SK-N-SH (cell line): ENCODE measurements around the gene MRPS23. TPM values are rescaled to one million over a fixed set of nuclear protein-coding genes. Genes with fewer than 3 reads are reported as not detected.

Source experiments
- CTCF ChIA-PET: fragments of 300-600, 350-600 bp; formaldehyde crosslinking; extraction: SDS; loops from one replicate; lab custom pipeline; 2021; lab: Yijun Ruan, JAX
- POLR2A ChIA-PET: fragments of 350-600 bp; sonication (Branson Sonifier 250); formaldehyde crosslinking; extraction: SDS; loops from one replicate; lab custom pipeline; 2020; ENCODE audit warnings: antibody characterized with exemption, inconsistent platforms; lab: Yijun Ruan, JAX
- DNase-seq: peaks from one replicate; pipeline ENCODE4 v3.0.0; 2012
- H2AFZ ChIP-seq: fragments of 200-600 bp; sonication (generic); 2 replicates; pipeline ENCODE4 v1.8.1; 2016; ENCODE audit warnings: antibody characterized with exemption, mild to moderate bottlenecking, low read depth
- H3F3A ChIP-seq: fragments of 200-600 bp; sonication (generic); replicated peaks from 2 replicates; pipeline ENCODE3; 2016; ENCODE audit warnings: antibody characterized with exemption, mild to moderate bottlenecking; ENCODE audit not compliant: insufficient read depth
- H3K27ac ChIP-seq, 2 experiments: fragments of 200-500 bp in 1 of 2; fragments of 200-600 bp in 1 of 2; sonication (Bioruptor generic) in 1 of 2; sonication (generic), shearing (Covaris generic) in 1 of 2; 2 replicates each; pipeline versions ENCODE4 v1.5.1 to v1.6.1; 2014 to 2016; ENCODE audit warnings: low read depth in 2 of 2, inconsistent platforms in 1 of 2, low read length in 1 of 2, mild to moderate bottlenecking in 1 of 2, mixed read lengths in 1 of 2
- H3K27me3 ChIP-seq: fragments of 200-600 bp; sonication (generic), shearing (Covaris generic); 2 replicates; pipeline ENCODE4 v1.6.1; 2016; ENCODE audit warnings: mixed run types; ENCODE audit not compliant: insufficient read depth
- H3K36me3 ChIP-seq, 2 experiments: fragments of 200-500 bp in 1 of 2; fragments of 200-600 bp in 1 of 2; sonication (Bioruptor generic) in 1 of 2; sonication (generic) in 1 of 2; replicated peaks in 1 of 2; 2 replicates each; pipeline versions ENCODE3 to v1.5.1; 2014 to 2016; ENCODE audit warnings: low read length in 1 of 2, mild to moderate bottlenecking in 1 of 2; ENCODE audit not compliant: insufficient read depth in 2 of 2, control insufficient read depth in 1 of 2
- H3K4me1 ChIP-seq, 2 experiments: fragments of 200-500 bp in 1 of 2; fragments of 200-600 bp in 1 of 2; sonication (Bioruptor generic) in 1 of 2; sonication (generic), shearing (Covaris generic) in 1 of 2; 2 replicates each; pipeline versions ENCODE4 v1.5.1 to v1.6.1; 2014 to 2016; ENCODE audit warnings: low read depth in 1 of 2, low read length in 1 of 2, mixed run types in 1 of 2; ENCODE audit not compliant: insufficient read depth in 2 of 2, control insufficient read depth in 1 of 2
- H3K4me2 ChIP-seq: fragments of 200-600 bp; sonication (generic), shearing (Covaris generic); 2 replicates; pipeline ENCODE4 v1.6.1; 2017; ENCODE audit warnings: mixed run types
- H3K4me3 ChIP-seq, 2 experiments: fragments of 200-500 bp in 1 of 2; fragments of 200-600 bp in 1 of 2; sonication (Bioruptor generic) in 1 of 2; sonication (generic), shearing (Covaris generic) in 1 of 2; 2 replicates each; pipeline versions ENCODE4 v1.5.1 to v1.8.1; 2014 to 2016; ENCODE audit warnings: low read depth in 2 of 2, inconsistent platforms in 1 of 2, low read length in 1 of 2, mild to moderate bottlenecking in 1 of 2, mixed read lengths in 1 of 2, moderate library complexity in 1 of 2
- H3K79me2 ChIP-seq: fragments of 200-600 bp; sonication (generic); 2 replicates; pipeline ENCODE4 v1.8.1; 2017; ENCODE audit warnings: mild to moderate bottlenecking; ENCODE audit not compliant: insufficient read depth
- H3K9ac ChIP-seq: fragments of 200-600 bp; sonication (generic); 2 replicates; pipeline ENCODE4 v1.6.1; 2017; ENCODE audit warnings: mixed run types
- H3K9me2 ChIP-seq: fragments of 200-600 bp; sonication (generic); 2 replicates; pipeline ENCODE4 v1.6.1; 2017; ENCODE audit warnings: mixed run types
- H3K9me3 ChIP-seq: fragments of 200-600 bp; sonication (generic); 2 replicates; pipeline ENCODE4 v1.6.1; 2017; ENCODE audit warnings: mixed run types, mild to moderate bottlenecking, moderate library complexity
- H4K20me1 ChIP-seq: fragments of 200-600 bp; sonication (generic); 2 replicates; pipeline ENCODE4 v1.6.1; 2017; ENCODE audit warnings: mild to moderate bottlenecking, mixed run types; ENCODE audit not compliant: insufficient read depth
- CHD2 ChIP-seq: fragments of 150-350 bp; IDR thresholded peaks from 2 replicates; pipeline ENCODE4 v1.6.1; 2018; ENCODE audit warnings: low read length; ENCODE audit not compliant: partially characterized antibody
- FOSL2 ChIP-seq: IDR thresholded peaks from 2 replicates; pipeline ENCODE4 v1.4.0; 2012; ENCODE audit warnings: low read depth, mild to moderate bottlenecking, moderate library complexity, borderline replicate concordance
- GABPA ChIP-seq: IDR thresholded peaks from 2 replicates; pipeline ENCODE4 v1.4.0; 2012; ENCODE audit warnings: low read depth, mild to moderate bottlenecking
- GATA2 ChIP-seq: sonication (generic); formaldehyde crosslinking; IDR thresholded peaks from 2 replicates; pipeline ENCODE4 v1.5.0; 2020; ENCODE audit warnings: mild to moderate bottlenecking, missing genetic modification reagents
- JUND ChIP-seq: IDR thresholded peaks from 2 replicates; pipeline ENCODE4 v1.4.0; 2012
- NFIC ChIP-seq: IDR thresholded peaks from 2 replicates; pipeline ENCODE4 v1.4.0; 2012; ENCODE audit warnings: borderline replicate concordance
- POLR2AphosphoS5 ChIP-seq: IDR thresholded peaks from 2 replicates; pipeline ENCODE4 v1.6.1; 2012; ENCODE audit warnings: low read depth, low read length
- RAD21 ChIP-seq: IDR thresholded peaks from 2 replicates; pipeline ENCODE4 v1.6.1; 2012; ENCODE audit warnings: mild to moderate bottlenecking, low read length
- SIN3A ChIP-seq: IDR thresholded peaks from 2 replicates; pipeline ENCODE4 v1.6.1; 2012; ENCODE audit warnings: low read depth, mild to moderate bottlenecking, low read length, moderate library complexity, borderline replicate concordance
- SMC3 ChIP-seq: IDR thresholded peaks from 2 replicates; pipeline ENCODE4 v1.6.1; 2012; ENCODE audit warnings: low read depth, low read length, improper control_type of control experiment
- TAF1 ChIP-seq: IDR thresholded peaks from 2 replicates; pipeline ENCODE4 v1.6.1; 2012; ENCODE audit warnings: low read depth, mild to moderate bottlenecking, low read length, moderate library complexity, borderline replicate concordance
- TCF12 ChIP-seq: IDR thresholded peaks from 2 replicates; pipeline ENCODE4 v1.4.0; 2012
- TEAD4 ChIP-seq: IDR thresholded peaks from 2 replicates; pipeline ENCODE4 v1.4.0; 2012; ENCODE audit warnings: mild to moderate bottlenecking, borderline replicate concordance; ENCODE audit not compliant: insufficient read depth
- YY1 ChIP-seq: IDR thresholded peaks from 2 replicates; pipeline ENCODE4 v1.4.0; 2012; ENCODE audit warnings: low read depth, mild to moderate bottlenecking
- WGBS: methylation state at CpG from one replicate; pipeline ENCODE4 v1.1.6; 2017; ENCODE audit warnings: low lambda C conversion rate; 5-methylcytosine and 5-hydroxymethylcytosine counted together
- polyA plus RNA-seq, 3 experiments: library from polyadenylated mRNA; depleted of rRNA; stranded (reverse); fragments of >200 nt; gene quantifications; 2 replicates each; pipeline ENCODE4 v1.2.3, GENCODE V29; 2012
- TF ChIP-seq, protein P1 (sequence below): fragments of 200-600 bp; sonication (generic); IDR thresholded peaks from 2 replicates; pipeline ENCODE4 v1.6.1; 2017; ENCODE audit warnings: antibody characterized with exemption, mild to moderate bottlenecking, moderate library complexity
- TF ChIP-seq, protein P2 (sequence below): fragments of 150-350 bp; IDR thresholded peaks from 2 replicates; pipeline ENCODE4 v1.6.1; 2016; ENCODE audit warnings: mild to moderate bottlenecking, low read depth, low read length
- TF ChIP-seq, protein P3 (sequence below): IDR thresholded peaks from 2 replicates; pipeline ENCODE4; 2012
- TF ChIP-seq, protein P4 (sequence below): IDR thresholded peaks from 2 replicates; pipeline ENCODE4 v1.4.0; 2012; ENCODE audit warnings: low read depth, borderline replicate concordance

The MRPS23 gene
- polyA plus RNA-seq, 1 of the 3 experiments (the other 2 are of a cell fraction) = 105 TPM

DNA sequence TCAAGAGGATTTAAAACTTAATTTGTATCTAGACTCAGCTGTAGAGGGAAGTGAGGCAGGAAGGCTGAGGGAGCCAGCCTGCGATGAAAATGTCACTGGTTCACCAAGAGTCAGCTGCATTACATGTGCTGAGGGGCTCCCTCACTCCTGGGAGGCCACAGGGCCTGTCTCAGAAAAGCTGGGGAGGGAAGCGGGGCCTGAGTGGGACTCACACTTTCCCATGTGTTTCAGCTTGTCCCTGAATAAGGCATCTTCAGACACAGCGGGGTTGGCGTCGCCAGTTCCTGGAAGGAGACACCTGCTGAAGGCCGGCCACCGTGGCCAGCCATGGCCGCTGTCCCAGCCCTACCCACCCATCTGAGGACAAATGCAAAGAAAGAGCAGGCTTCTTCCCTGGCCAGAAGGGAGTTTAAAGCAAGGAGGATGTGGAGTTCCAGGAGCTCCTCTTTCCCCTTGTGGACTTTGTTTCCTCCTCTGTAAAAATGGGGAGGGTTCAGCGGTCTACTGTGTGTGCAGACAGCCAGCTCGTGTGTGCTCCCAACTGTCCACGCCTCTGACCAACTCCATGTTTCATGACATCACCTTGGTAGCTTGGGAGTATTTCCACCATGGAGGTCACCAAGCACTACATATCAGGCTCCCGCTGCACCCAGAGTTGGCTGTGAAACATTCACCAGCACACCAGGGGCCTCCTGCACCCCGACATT, 19.2 kb upstream of the MRPS23 start:
- no peaks in the 10 kb centered on the region for H3K9me2 ChIP-seq
- no peak for DNase-seq
- H3F3A ChIP-seq = peaks cover 43% of the 10 kb centered on the region
- H3K9ac ChIP-seq = peak overlapping the region; percentile 52
- H3K9me3 ChIP-seq = no peaks in the 10 kb centered on the region
- H3K4me2 ChIP-seq = peak overlapping the region; percentile 63
- TF ChIP-seq NFIC (no peak), GABPA (no peak), CHD2 (no peak), YY1 (no peak), RAD21 (no peak), POLR2AphosphoS5 (no peak), FOSL2 (no peak), JUND (no peak), SMC3 (no peak), TCF12 (no peak), SIN3A (no peak), TEAD4 (no peak), GATA2 (CRISPR knock-in tag) (no peak), TAF1 (no peak)
- TF ChIP-seq, protein P1, sequence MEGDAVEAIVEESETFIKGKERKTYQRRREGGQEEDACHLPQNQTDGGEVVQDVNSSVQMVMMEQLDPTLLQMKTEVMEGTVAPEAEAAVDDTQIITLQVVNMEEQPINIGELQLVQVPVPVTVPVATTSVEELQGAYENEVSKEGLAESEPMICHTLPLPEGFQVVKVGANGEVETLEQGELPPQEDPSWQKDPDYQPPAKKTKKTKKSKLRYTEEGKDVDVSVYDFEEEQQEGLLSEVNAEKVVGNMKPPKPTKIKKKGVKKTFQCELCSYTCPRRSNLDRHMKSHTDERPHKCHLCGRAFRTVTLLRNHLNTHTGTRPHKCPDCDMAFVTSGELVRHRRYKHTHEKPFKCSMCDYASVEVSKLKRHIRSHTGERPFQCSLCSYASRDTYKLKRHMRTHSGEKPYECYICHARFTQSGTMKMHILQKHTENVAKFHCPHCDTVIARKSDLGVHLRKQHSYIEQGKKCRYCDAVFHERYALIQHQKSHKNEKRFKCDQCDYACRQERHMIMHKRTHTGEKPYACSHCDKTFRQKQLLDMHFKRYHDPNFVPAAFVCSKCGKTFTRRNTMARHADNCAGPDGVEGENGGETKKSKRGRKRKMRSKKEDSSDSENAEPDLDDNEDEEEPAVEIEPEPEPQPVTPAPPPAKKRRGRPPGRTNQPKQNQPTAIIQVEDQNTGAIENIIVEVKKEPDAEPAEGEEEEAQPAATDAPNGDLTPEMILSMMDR = no peak
- TF ChIP-seq, protein P2, sequence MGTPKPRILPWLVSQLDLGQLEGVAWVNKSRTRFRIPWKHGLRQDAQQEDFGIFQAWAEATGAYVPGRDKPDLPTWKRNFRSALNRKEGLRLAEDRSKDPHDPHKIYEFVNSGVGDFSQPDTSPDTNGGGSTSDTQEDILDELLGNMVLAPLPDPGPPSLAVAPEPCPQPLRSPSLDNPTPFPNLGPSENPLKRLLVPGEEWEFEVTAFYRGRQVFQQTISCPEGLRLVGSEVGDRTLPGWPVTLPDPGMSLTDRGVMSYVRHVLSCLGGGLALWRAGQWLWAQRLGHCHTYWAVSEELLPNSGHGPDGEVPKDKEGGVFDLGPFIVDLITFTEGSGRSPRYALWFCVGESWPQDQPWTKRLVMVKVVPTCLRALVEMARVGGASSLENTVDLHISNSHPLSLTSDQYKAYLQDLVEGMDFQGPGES = no peak
- TF ChIP-seq, protein P3, sequence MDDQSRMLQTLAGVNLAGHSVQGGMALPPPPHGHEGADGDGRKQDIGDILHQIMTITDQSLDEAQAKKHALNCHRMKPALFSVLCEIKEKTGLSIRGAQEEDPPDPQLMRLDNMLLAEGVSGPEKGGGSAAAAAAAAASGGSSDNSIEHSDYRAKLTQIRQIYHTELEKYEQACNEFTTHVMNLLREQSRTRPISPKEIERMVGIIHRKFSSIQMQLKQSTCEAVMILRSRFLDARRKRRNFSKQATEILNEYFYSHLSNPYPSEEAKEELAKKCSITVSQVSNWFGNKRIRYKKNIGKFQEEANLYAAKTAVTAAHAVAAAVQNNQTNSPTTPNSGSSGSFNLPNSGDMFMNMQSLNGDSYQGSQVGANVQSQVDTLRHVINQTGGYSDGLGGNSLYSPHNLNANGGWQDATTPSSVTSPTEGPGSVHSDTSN = no peak
- TF ChIP-seq, protein P4, sequence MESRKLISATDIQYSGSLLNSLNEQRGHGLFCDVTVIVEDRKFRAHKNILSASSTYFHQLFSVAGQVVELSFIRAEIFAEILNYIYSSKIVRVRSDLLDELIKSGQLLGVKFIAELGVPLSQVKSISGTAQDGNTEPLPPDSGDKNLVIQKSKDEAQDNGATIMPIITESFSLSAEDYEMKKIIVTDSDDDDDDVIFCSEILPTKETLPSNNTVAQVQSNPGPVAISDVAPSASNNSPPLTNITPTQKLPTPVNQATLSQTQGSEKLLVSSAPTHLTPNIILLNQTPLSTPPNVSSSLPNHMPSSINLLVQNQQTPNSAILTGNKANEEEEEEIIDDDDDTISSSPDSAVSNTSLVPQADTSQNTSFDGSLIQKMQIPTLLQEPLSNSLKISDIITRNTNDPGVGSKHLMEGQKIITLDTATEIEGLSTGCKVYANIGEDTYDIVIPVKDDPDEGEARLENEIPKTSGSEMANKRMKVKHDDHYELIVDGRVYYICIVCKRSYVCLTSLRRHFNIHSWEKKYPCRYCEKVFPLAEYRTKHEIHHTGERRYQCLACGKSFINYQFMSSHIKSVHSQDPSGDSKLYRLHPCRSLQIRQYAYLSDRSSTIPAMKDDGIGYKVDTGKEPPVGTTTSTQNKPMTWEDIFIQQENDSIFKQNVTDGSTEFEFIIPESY = no peak
- H3K27me3 ChIP-seq = no peaks in the 10 kb centered on the region
- H2AFZ ChIP-seq = no peak overlapping the region
- H3K79me2 ChIP-seq = peaks cover 24% of the 10 kb centered on the region
- peaks cover 29 to 53% of the 10 kb centered on the region in 2 experiments; a peak in 3 of 4 replicates for H3K4me1 ChIP-seq
- ChIA-PET POLR2A (no interaction called here), CTCF (interaction anchor here (0.8 to 25.6 kb wide), 13 partner anchors 10 to 244 kb away, joined by 3 to 1002 read pairs (median 4); partner anchors contain the start of genes SRSF1 and VEZF1)
- H3K36me3 ChIP-seq = peaks cover 18 to 45% of the 10 kb centered on the region in 2 experiments
- H3K4me3 ChIP-seq = no peak overlapping the region
- 92% methylated on average over 12 of the region's 13 CpGs for WGBS
- H4K20me1 ChIP-seq = no peaks in the 10 kb centered on the region
- peak overlapping the region; percentile 86 to 96 for H3K27ac ChIP-seq
